H9 (cell line): Measurements from ENCODE around the gene CDKAL1. TPM values are rescaled to one million over a fixed set of nuclear protein-coding genes. Genes with fewer than 3 reads are reported as not detected.

Experiments
- DNase-seq: peaks from one replicate; pipeline ENCODE4 v3.0.0-alpha.2; 2017
- H2AFZ ChIP-seq: one replicate; pipeline ENCODE4 v1.6.1; 2013; ENCODE audit warnings: mild to moderate bottlenecking, low read length, control low read depth, moderate library complexity
- H2AK5ac ChIP-seq: 2 replicates; pipeline ENCODE4 v1.6.1; 2013; ENCODE audit warnings: low read length, control low read depth, mixed read lengths; ENCODE audit not compliant: insufficient read length
- H2BK120ac ChIP-seq: one replicate; pipeline ENCODE4 v1.6.1; 2013; ENCODE audit warnings: low read depth, mild to moderate bottlenecking, low read length, control low read depth, inconsistent platforms; ENCODE audit not compliant: poor library complexity, severe bottlenecking
- H2BK12ac ChIP-seq: 2 replicates; pipeline ENCODE4 v1.6.1; 2013; ENCODE audit warnings: low read length, control low read depth, mixed read lengths, low read depth; ENCODE audit not compliant: insufficient read length
- H2BK15ac ChIP-seq: 2 replicates; pipeline ENCODE4 v1.6.1; 2013; ENCODE audit warnings: low read depth, low read length, control low read depth
- H2BK20ac ChIP-seq: one replicate; pipeline ENCODE4 v1.6.1; 2013; ENCODE audit warnings: low read depth, mild to moderate bottlenecking, low read length, control low read depth, inconsistent platforms; ENCODE audit not compliant: poor library complexity, severe bottlenecking
- H2BK5ac ChIP-seq: 2 replicates; pipeline ENCODE4 v1.6.1; 2013; ENCODE audit warnings: low read length, control low read depth, mixed read lengths; ENCODE audit not compliant: insufficient read length
- H3K14ac ChIP-seq: 2 replicates; pipeline ENCODE4 v1.6.1; 2013; ENCODE audit warnings: low read length, control low read depth; ENCODE audit not compliant: insufficient read depth
- H3K18ac ChIP-seq: 2 replicates; pipeline ENCODE4 v1.6.1; 2013; ENCODE audit warnings: low read depth, mild to moderate bottlenecking, mixed read lengths, low read length, control low read depth; ENCODE audit not compliant: insufficient read length
- H3K23ac ChIP-seq: 2 replicates; pipeline ENCODE4 v1.6.1; 2013; ENCODE audit warnings: low read length, control low read depth, mixed read lengths, low read depth; ENCODE audit not compliant: insufficient read length
- H3K23me2 ChIP-seq: 2 replicates; pipeline ENCODE4 v1.6.1; 2013; ENCODE audit warnings: low read depth, mild to moderate bottlenecking, mixed read lengths, low read length, control low read depth; ENCODE audit not compliant: insufficient read length, poor library complexity, severe bottlenecking
- H3K27ac ChIP-seq: 2 replicates; pipeline ENCODE4 v1.5.1; 2013; ENCODE audit warnings: low read length, control low read depth, mixed read lengths, low read depth; ENCODE audit not compliant: insufficient read length
- H3K27me3 ChIP-seq: 2 replicates; pipeline ENCODE4 v1.6.1; 2013; ENCODE audit warnings: low read length, control low read depth, inconsistent platforms; ENCODE audit not compliant: insufficient read depth
- H3K4ac ChIP-seq: 2 replicates; pipeline ENCODE4 v1.6.1; 2013; ENCODE audit warnings: low read depth, mild to moderate bottlenecking, control low read depth, inconsistent platforms, low read length, moderate library complexity
- H3K4me1 ChIP-seq: 2 replicates; pipeline ENCODE4 v1.6.1; 2013; ENCODE audit warnings: low read length, control low read depth, inconsistent platforms; ENCODE audit not compliant: insufficient read depth
- H3K4me2 ChIP-seq: 2 replicates; pipeline ENCODE4 v1.6.1; 2013; ENCODE audit warnings: low read length, control low read depth, mixed read lengths; ENCODE audit not compliant: insufficient read length, insufficient read depth
- H3K56ac ChIP-seq: 2 replicates; pipeline ENCODE4 v1.6.1; 2013; ENCODE audit warnings: low read depth, mild to moderate bottlenecking, mixed read lengths, low read length, control low read depth; ENCODE audit not compliant: insufficient read length
- H3K79me1 ChIP-seq: 2 replicates; pipeline ENCODE4 v1.6.1; 2013; ENCODE audit warnings: low read depth, mild to moderate bottlenecking, moderate library complexity, low read length, control low read depth, inconsistent platforms; ENCODE audit not compliant: insufficient read depth, poor library complexity, severe bottlenecking
- H3K79me2 ChIP-seq: 2 replicates; pipeline ENCODE4 v1.6.1; 2013; ENCODE audit warnings: low read length, control low read depth, inconsistent platforms; ENCODE audit not compliant: insufficient read depth
- H3K9ac ChIP-seq: 2 replicates; pipeline ENCODE4 v1.6.1; 2013; ENCODE audit warnings: low read length, control low read depth, mixed read lengths; ENCODE audit not compliant: insufficient read length; ENCODE audit errors: extremely low read depth
- H3K9me3 ChIP-seq: one replicate; pipeline ENCODE4 v1.6.1; 2013; ENCODE audit warnings: low read depth, low read length, inconsistent platforms; ENCODE audit not compliant: control insufficient read depth
- H3T11ph ChIP-seq: one replicate; pipeline ENCODE4 v1.6.1; 2013; ENCODE audit warnings: mild to moderate bottlenecking, low read length, control low read depth, inconsistent platforms
- H4K20me1 ChIP-seq: one replicate; pipeline ENCODE4 v1.6.1; 2013; ENCODE audit not compliant: control insufficient read depth, insufficient read length, insufficient read depth
- H4K5ac ChIP-seq: 2 replicates; pipeline ENCODE4 v1.6.1; 2013; ENCODE audit warnings: low read depth, mild to moderate bottlenecking, mixed read lengths, low read length, control low read depth; ENCODE audit not compliant: insufficient read length
- H4K8ac ChIP-seq: replicated peaks from 2 replicates; pipeline ENCODE4 v1.6.1; 2013; ENCODE audit warnings: low read length, control low read depth, mixed read lengths, low read depth; ENCODE audit not compliant: insufficient read length
- H4K91ac ChIP-seq: 2 replicates; pipeline ENCODE4 v1.6.1; 2013; ENCODE audit warnings: low read depth, mild to moderate bottlenecking, moderate library complexity, mixed read lengths, low read length, control low read depth; ENCODE audit not compliant: insufficient read length
- H3K27ac Mint-ChIP-seq, 3 experiments: 2 replicates in 2 of 3; 3 replicates in 1 of 3; pipeline ENCODE4 v1.8.0; 2020 to 2021; ENCODE audit warnings: mixed read lengths in 3 of 3, mild to moderate bottlenecking in 1 of 3, moderate library complexity in 1 of 3
- H3K27me3 Mint-ChIP-seq: 2 replicates; pipeline ENCODE4 v1.8.0; 2021; ENCODE audit warnings: low read depth, mild to moderate bottlenecking, moderate library complexity, mixed read lengths
- H3K36me3 Mint-ChIP-seq, 3 experiments: 2 replicates in 2 of 3; 3 replicates in 1 of 3; pipeline ENCODE4 v1.8.0; 2020 to 2021; ENCODE audit warnings: low read depth in 3 of 3, mixed read lengths in 3 of 3; ENCODE audit not compliant: insufficient read depth in 1 of 3
- H3K4me1 Mint-ChIP-seq, 2 experiments: 2 replicates each; pipeline ENCODE4 v1.8.0; 2020; ENCODE audit warnings: mixed read lengths in 2 of 2
- H3K4me3 Mint-ChIP-seq, 2 experiments: 2 replicates in 1 of 2; 3 replicates in 1 of 2; pipeline ENCODE4 v1.8.0; 2020 to 2021; ENCODE audit warnings: mild to moderate bottlenecking in 2 of 2, mixed read lengths in 2 of 2, moderate library complexity in 1 of 2
- H3K9me3 Mint-ChIP-seq, 2 experiments: 2 replicates in 1 of 2; 3 replicates in 1 of 2; pipeline ENCODE4 v1.8.0; 2020; ENCODE audit warnings: mild to moderate bottlenecking in 2 of 2, mixed read lengths in 2 of 2, moderate library complexity in 1 of 2
- WGBS: extraction: QIAGEN DNeasy Blood & Tissue Kit; methylation state at CpG from one replicate; pipeline ENCODE4 v1.1.7; 2013; ENCODE audit warnings: missing lambda C conversion rate, low lambda C conversion rate, mixed read lengths; ENCODE audit not compliant: insufficient read length; ENCODE audit errors: extremely low coverage; 5-methylcytosine and 5-hydroxymethylcytosine counted together
- total RNA-seq: library from RNA; stranded (reverse); gene quantifications from 2 replicates; pipeline ENCODE4 v1.2.1, GENCODE V29; 2021
- TF ChIP-seq, protein P1 (sequence below): fragments of 200-600 bp; sonication (generic); conservative IDR thresholded peaks from 3 replicates; pipeline ENCODE4 v1.8.0; 2021; ENCODE audit warnings: antibody characterized with exemption, mild to moderate bottlenecking

Gene CDKAL1
- total RNA-seq, 1 experiment from 2014 or later, result 23.0 TPM

GRCh38 chr6:21073318-21073839 lies 539.1 kb downstream of the CDKAL1 start:
- Histone ChIP-seq H2AK5ac (no peak overlapping the region), H3K56ac (no peak overlapping the region)

More at GRCh38 chr6:21073318-21073839, 539.1 kb downstream of the CDKAL1 start:
- H2BK12ac ChIP-seq, result no peak overlapping the region
- H4K8ac ChIP-seq, result no peak overlapping the region
- Mint-ChIP-seq H3K4me1 (peaks cover 3 to 9% of the 10 kb centered on the region in 2 experiments), H3K27me3 (no peaks in the 10 kb centered on the region), H3K9me3 (peaks cover 11 to 12% of the 10 kb centered on the region in 2 experiments; a peak in 4 of 5 replicates), H3K4me3 (no peak overlapping the region), H3K27ac (no peak overlapping the region), H3K36me3 (peaks cover 5 to 19% (median 12%) of the 10 kb centered on the region in 3 experiments)
- TF ChIP-seq, protein P1, sequence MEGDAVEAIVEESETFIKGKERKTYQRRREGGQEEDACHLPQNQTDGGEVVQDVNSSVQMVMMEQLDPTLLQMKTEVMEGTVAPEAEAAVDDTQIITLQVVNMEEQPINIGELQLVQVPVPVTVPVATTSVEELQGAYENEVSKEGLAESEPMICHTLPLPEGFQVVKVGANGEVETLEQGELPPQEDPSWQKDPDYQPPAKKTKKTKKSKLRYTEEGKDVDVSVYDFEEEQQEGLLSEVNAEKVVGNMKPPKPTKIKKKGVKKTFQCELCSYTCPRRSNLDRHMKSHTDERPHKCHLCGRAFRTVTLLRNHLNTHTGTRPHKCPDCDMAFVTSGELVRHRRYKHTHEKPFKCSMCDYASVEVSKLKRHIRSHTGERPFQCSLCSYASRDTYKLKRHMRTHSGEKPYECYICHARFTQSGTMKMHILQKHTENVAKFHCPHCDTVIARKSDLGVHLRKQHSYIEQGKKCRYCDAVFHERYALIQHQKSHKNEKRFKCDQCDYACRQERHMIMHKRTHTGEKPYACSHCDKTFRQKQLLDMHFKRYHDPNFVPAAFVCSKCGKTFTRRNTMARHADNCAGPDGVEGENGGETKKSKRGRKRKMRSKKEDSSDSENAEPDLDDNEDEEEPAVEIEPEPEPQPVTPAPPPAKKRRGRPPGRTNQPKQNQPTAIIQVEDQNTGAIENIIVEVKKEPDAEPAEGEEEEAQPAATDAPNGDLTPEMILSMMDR, result no peak
- H3K79me1 ChIP-seq, result no peaks in the 10 kb centered on the region
- H2BK15ac ChIP-seq, result no peak overlapping the region
- no CpG with 5 or more reads among the region's 2 CpGs for WGBS
- no peaks in the 10 kb centered on the region for H3K9me3 ChIP-seq
- no peak overlapping the region for H2BK5ac ChIP-seq
- H2BK120ac ChIP-seq, result no peak overlapping the region
- no peak overlapping the region for H4K91ac ChIP-seq
- H4K20me1 ChIP-seq, result no peaks in the 10 kb centered on the region
- no peak overlapping the region for H3K9ac ChIP-seq
- H3K27ac ChIP-seq, result no peak overlapping the region
- H3K27me3 ChIP-seq, result no peaks in the 10 kb centered on the region
- H4K5ac ChIP-seq, result no peak overlapping the region
- no peak overlapping the region for H3K4me2 ChIP-seq
- no peak for DNase-seq
- H3K4me1 ChIP-seq, result peaks cover 1% of the 10 kb centered on the region; the same call in 1 of the 2 replicates
- no peak overlapping the region for H3K23ac ChIP-seq
- no peak overlapping the region for H3K4ac ChIP-seq
- no peak overlapping the region for H3T11ph ChIP-seq
- H2BK20ac ChIP-seq, result no peak overlapping the region
- no peak overlapping the region for H2AFZ ChIP-seq
- H3K23me2 ChIP-seq, result no peaks in the 10 kb centered on the region
- no peaks in the 10 kb centered on the region for H3K79me2 ChIP-seq
- H3K18ac ChIP-seq, result no peak overlapping the region
- H3K14ac ChIP-seq, result no peak overlapping the region
